Peyer's patch (tissue), 4 donors: ENCODE data around the gene SCAP.

ENCODE experiments used
- POLR2A ChIP-seq, 2 donors: fragments of 450-650 bp; IDR thresholded peaks; one replicate each; pipeline ENCODE4 v1.5.1; 2017; ENCODE audit warnings: antibody characterized with exemption in 2 of 2, mild to moderate bottlenecking in 2 of 2, moderate library complexity in 2 of 2
- TF ChIP-seq, protein P1 (sequence below), 6 experiments: fragments of 450-650 bp in 4 of 6; fragments of 200-600 bp in 2 of 6; sonication (generic) in 1 of 6; IDR thresholded peaks; one replicate each; pipeline ENCODE4 v1.5.1; 2017 to 2019; ENCODE audit warnings: antibody characterized with exemption in 6 of 6, mild to moderate bottlenecking in 3 of 6, moderate library complexity in 1 of 6

DNA sequence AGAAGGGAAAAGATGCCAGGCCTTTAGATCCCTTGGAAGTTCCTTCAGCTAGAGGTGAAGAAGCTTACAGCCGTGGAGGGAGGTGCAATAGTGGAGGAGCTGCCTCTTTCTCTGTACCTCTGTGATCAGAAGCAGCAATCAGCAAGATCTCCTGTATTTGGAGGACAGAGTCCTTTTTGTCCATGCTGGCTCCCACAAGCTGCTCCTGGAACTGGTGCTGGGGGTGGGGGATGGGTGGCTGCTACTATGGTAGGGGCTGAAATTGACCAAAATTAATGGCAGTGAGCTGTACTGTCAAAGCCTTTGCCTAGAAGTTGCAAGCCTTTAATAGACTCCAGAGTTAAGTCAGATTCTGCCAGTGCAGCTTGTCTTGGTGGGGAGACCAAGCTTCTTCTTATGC lies 76.7 kb downstream of the SCAP start:
- TF ChIP-seq POLR2A (IDR thresholded peaks at IDR 0.05), result no peak
- TF ChIP-seq, protein P1, sequence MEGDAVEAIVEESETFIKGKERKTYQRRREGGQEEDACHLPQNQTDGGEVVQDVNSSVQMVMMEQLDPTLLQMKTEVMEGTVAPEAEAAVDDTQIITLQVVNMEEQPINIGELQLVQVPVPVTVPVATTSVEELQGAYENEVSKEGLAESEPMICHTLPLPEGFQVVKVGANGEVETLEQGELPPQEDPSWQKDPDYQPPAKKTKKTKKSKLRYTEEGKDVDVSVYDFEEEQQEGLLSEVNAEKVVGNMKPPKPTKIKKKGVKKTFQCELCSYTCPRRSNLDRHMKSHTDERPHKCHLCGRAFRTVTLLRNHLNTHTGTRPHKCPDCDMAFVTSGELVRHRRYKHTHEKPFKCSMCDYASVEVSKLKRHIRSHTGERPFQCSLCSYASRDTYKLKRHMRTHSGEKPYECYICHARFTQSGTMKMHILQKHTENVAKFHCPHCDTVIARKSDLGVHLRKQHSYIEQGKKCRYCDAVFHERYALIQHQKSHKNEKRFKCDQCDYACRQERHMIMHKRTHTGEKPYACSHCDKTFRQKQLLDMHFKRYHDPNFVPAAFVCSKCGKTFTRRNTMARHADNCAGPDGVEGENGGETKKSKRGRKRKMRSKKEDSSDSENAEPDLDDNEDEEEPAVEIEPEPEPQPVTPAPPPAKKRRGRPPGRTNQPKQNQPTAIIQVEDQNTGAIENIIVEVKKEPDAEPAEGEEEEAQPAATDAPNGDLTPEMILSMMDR (IDR thresholded peaks at IDR 0.05), result no peak
